WTC11 (cell line): ENCODE measurements around the gene CNPY4. TPM values are rescaled to one million over a fixed set of nuclear protein-coding genes. Genes with fewer than 3 reads are reported as not detected.

Experiments
- AR ChIP-seq: fragments of 250-450 bp; sonication (Bioruptor Pico); IDR thresholded peaks from 2 replicates; pipeline ENCODE4 v1.9.0; 2021; ENCODE audit warnings: mild to moderate bottlenecking
- CREM ChIP-seq: sonication (generic); formaldehyde crosslinking; IDR thresholded peaks from 2 replicates; pipeline ENCODE4 v1.8.1; 2022; ENCODE audit warnings: mild to moderate bottlenecking, missing genetic modification reagents, moderate library complexity
- ELF4 ChIP-seq: sonication (generic); formaldehyde crosslinking; IDR thresholded peaks from 2 replicates; pipeline ENCODE4 v1.8.1; 2022; ENCODE audit warnings: low read depth, mild to moderate bottlenecking, moderate library complexity, missing genetic modification reagents
- FOXJ3 ChIP-seq: sonication (generic); formaldehyde crosslinking; IDR thresholded peaks from 2 replicates; pipeline ENCODE4 v1.9.0; 2021; ENCODE audit warnings: missing genetic modification reagents, mild to moderate bottlenecking, borderline replicate concordance
- FOXK1 ChIP-seq: sonication (generic); formaldehyde crosslinking; IDR thresholded peaks from 2 replicates; pipeline ENCODE4 v1.8.0; 2022; ENCODE audit warnings: mild to moderate bottlenecking, moderate library complexity, missing genetic modification reagents
- HMGA2 ChIP-seq: fragments of 250-450 bp; sonication (Bioruptor Pico); IDR thresholded peaks from 2 replicates; pipeline ENCODE4 v1.4.0; 2021; ENCODE audit warnings: mild to moderate bottlenecking, moderate library complexity
- IRF2 ChIP-seq: sonication (generic); formaldehyde crosslinking; IDR thresholded peaks from 2 replicates; pipeline ENCODE4 v1.8.0; 2022; ENCODE audit warnings: low read depth, missing genetic modification reagents, borderline replicate concordance
- KAT7 ChIP-seq: sonication (generic); formaldehyde crosslinking; IDR thresholded peaks from 2 replicates; pipeline ENCODE4 v1.8.1; 2023; ENCODE audit warnings: missing genetic modification reagents, mild to moderate bottlenecking, borderline replicate concordance
- NFATC4 ChIP-seq: fragments of 250-450 bp; sonication (Bioruptor Pico); IDR thresholded peaks from 2 replicates; pipeline ENCODE4 v1.9.0; 2021; ENCODE audit warnings: mild to moderate bottlenecking
- NFYB ChIP-seq: sonication (generic); formaldehyde crosslinking; conservative IDR thresholded peaks from 2 replicates; pipeline ENCODE4 v1.8.0; 2022; ENCODE audit warnings: low read depth, missing genetic modification reagents
- NR2C2 ChIP-seq: sonication (generic); formaldehyde crosslinking; IDR thresholded peaks from 2 replicates; pipeline ENCODE4 v1.8.0; 2022; ENCODE audit warnings: mild to moderate bottlenecking, missing genetic modification reagents
- PRRX2 ChIP-seq: fragments of 250-450 bp; sonication (Bioruptor Pico); IDR thresholded peaks from 2 replicates; pipeline ENCODE4 v1.8.0; 2021; ENCODE audit warnings: mild to moderate bottlenecking
- RORB ChIP-seq: fragments of 250-450 bp; sonication (Bioruptor Pico); IDR thresholded peaks from 2 replicates; pipeline ENCODE4 v1.9.0; 2021; ENCODE audit warnings: mild to moderate bottlenecking
- SP1 ChIP-seq: sonication (generic); formaldehyde crosslinking; conservative IDR thresholded peaks from 2 replicates; pipeline ENCODE4 v1.8.1; 2022; ENCODE audit warnings: missing genetic modification reagents
- TEAD1 ChIP-seq: sonication (generic); formaldehyde crosslinking; IDR thresholded peaks from 2 replicates; pipeline ENCODE4 v1.8.0; 2022; ENCODE audit warnings: mild to moderate bottlenecking, missing genetic modification reagents
- TEAD4 ChIP-seq: sonication (generic); formaldehyde crosslinking; IDR thresholded peaks from 2 replicates; pipeline ENCODE4 v1.8.0; 2022; ENCODE audit warnings: mild to moderate bottlenecking, missing genetic modification reagents
- ZBTB21 ChIP-seq: sonication (generic); formaldehyde crosslinking; IDR thresholded peaks from 2 replicates; pipeline ENCODE4 v1.8.1; 2023; ENCODE audit warnings: mild to moderate bottlenecking, missing genetic modification reagents, borderline replicate concordance
- ZNF138 ChIP-seq: sonication (generic); formaldehyde crosslinking; conservative IDR thresholded peaks from 2 replicates; pipeline ENCODE4 v1.8.1; 2022; ENCODE audit warnings: mild to moderate bottlenecking, moderate library complexity, missing genetic modification reagents
- ZNF232 ChIP-seq: sonication (generic); formaldehyde crosslinking; IDR thresholded peaks from 2 replicates; pipeline ENCODE4 v1.8.0; 2022; ENCODE audit warnings: mild to moderate bottlenecking, missing genetic modification reagents
- ZNF263 ChIP-seq: sonication (generic); formaldehyde crosslinking; IDR thresholded peaks from 2 replicates; pipeline ENCODE4 v1.8.1; 2022; ENCODE audit warnings: low read depth, mild to moderate bottlenecking, moderate library complexity, missing genetic modification reagents
- total RNA-seq: library from RNA; stranded (reverse); gene quantifications from 3 replicates; pipeline ENCODE4 v1.2.3, GENCODE V29; 2021
- TF ChIP-seq, protein P1 (sequence below): fragments of 250-450 bp; sonication (Bioruptor Pico); conservative IDR thresholded peaks from 2 replicates; pipeline ENCODE4 v1.9.0; 2021; ENCODE audit warnings: mild to moderate bottlenecking
- TF ChIP-seq, protein P2 (sequence below): fragments of 250-450 bp; sonication (Bioruptor Pico); IDR thresholded peaks from 2 replicates; pipeline ENCODE4 v2.1.2; 2022; ENCODE audit warnings: mild to moderate bottlenecking, moderate library complexity
- TF ChIP-seq, protein P3 (sequence below): sonication (generic); formaldehyde crosslinking; IDR thresholded peaks from 2 replicates; pipeline ENCODE4 v1.8.1; 2023; ENCODE audit warnings: mild to moderate bottlenecking, missing genetic modification reagents, moderate library complexity

Gene CNPY4
- total RNA-seq, 1 experiment from 2014 or later: 15.1 TPM

GRCh38 chr7:100148559-100149328 is 29.3 kb downstream of the CNPY4 start, which contains the start of gene LAMTOR4 (continued):
- no peak for TF ChIP-seq AR
- no peak for TF ChIP-seq ZNF138 (CRISPR knock-in tag)
- no peak for TF ChIP-seq PRRX2 (CRISPR knock-in tag)
- no peak for TF ChIP-seq TEAD4
- TF ChIP-seq NFATC4 (CRISPR knock-in tag): no peak
- TF ChIP-seq, protein P1, sequence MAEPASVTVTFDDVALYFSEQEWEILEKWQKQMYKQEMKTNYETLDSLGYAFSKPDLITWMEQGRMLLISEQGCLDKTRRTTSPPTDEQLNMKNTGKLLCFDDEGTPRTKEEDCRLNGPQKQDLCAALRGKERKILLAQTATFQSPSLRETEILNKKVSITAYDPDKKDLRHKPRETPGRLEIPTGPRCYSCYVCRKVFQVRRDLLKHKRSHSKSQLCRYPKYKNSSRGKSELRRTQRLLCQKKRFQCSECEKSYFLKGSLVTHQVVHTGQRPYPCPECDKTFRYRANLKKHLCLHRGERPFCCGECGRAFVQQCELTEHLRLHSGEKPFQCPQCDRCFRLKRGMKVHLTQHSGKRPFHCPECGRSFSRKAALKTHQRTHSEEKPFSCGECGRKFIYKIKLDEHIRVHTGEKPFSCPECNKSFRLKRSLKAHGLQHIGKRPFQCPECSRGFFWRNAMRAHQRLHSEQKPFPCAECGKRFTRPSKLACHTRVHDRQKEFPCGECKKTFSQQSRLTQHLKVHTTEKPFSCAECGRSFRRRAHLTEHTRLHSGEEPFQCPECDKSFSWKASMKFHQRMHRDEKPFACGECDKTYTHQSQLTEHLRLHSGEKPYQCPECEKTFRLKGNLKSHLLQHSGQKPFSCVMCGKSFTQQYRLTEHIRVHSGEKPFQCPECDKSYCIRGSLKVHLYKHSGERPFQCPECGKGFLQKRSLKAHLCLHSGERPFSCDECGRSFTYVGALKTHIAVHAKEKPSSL (CRISPR knock-in tag): no peak
- no peak for TF ChIP-seq CREM (CRISPR knock-in tag)
- peak; percentile 17; the same call in 1 of the 2 replicates for TF ChIP-seq ZNF232 (CRISPR knock-in tag)
- no peak for TF ChIP-seq ZBTB21 (CRISPR knock-in tag)
- no peak for TF ChIP-seq ELF4
- no peak for TF ChIP-seq NR2C2
- TF ChIP-seq IRF2 (CRISPR knock-in tag): no peak
- TF ChIP-seq, protein P2, sequence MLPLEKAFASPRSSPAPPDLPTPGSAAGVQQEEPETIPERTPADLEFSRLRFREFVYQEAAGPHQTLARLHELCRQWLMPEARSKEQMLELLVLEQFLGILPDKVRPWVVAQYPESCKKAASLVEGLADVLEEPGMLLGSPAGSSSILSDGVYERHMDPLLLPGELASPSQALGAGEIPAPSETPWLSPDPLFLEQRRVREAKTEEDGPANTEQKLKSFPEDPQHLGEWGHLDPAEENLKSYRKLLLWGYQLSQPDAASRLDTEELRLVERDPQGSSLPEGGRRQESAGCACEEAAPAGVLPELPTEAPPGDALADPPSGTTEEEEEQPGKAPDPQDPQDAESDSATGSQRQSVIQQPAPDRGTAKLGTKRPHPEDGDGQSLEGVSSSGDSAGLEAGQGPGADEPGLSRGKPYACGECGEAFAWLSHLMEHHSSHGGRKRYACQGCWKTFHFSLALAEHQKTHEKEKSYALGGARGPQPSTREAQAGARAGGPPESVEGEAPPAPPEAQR: no peak
- TF ChIP-seq, protein P3, sequence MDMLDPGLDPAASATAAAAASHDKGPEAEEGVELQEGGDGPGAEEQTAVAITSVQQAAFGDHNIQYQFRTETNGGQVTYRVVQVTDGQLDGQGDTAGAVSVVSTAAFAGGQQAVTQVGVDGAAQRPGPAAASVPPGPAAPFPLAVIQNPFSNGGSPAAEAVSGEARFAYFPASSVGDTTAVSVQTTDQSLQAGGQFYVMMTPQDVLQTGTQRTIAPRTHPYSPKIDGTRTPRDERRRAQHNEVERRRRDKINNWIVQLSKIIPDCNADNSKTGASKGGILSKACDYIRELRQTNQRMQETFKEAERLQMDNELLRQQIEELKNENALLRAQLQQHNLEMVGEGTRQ (CRISPR knock-in tag): peak; percentile 97
- no peak for TF ChIP-seq ZNF263
- TF ChIP-seq KAT7 (CRISPR knock-in tag): no peak
- TF ChIP-seq TEAD1 (CRISPR knock-in tag): 0 out of 2 replicates have a peak, but pooled peaks have one; percentile 28
- TF ChIP-seq RORB (CRISPR knock-in tag): no peak
- no peak; the same call in none of the 2 replicates for TF ChIP-seq FOXK1 (CRISPR knock-in tag)
- TF ChIP-seq HMGA2 (CRISPR knock-in tag): no peak
- TF ChIP-seq SP1 (CRISPR knock-in tag): peak; percentile 84
- TF ChIP-seq FOXJ3 (CRISPR knock-in tag): no peak
- TF ChIP-seq NFYB: peak; percentile 91
